CD14-positive monocyte (primary cell): ENCODE measurements around the gene VGF. TPM values are rescaled to one million over a fixed set of nuclear protein-coding genes. Genes with fewer than 3 reads are reported as not detected.

ENCODE experiments used
- DNase-seq, 3 donors: peaks; one replicate each; pipeline ENCODE4 v3.0.0-alpha.2; 2011 to 2022
- H2AFZ ChIP-seq: 2 replicates; pipeline ENCODE4 v1.6.0; 2012; ENCODE audit warnings: mild to moderate bottlenecking, low read depth, low read length, inconsistent platforms; ENCODE audit not compliant: insufficient read depth, poor library complexity, severe bottlenecking
- H3K27ac ChIP-seq, 2 donors: 1 replicate in 1 of 2; 2 replicates in 1 of 2; pipeline ENCODE4 v1.5.1; 2012 to 2013; ENCODE audit warnings: low read length in 2 of 2, control low read depth in 1 of 2, inconsistent platforms in 1 of 2, low read depth in 1 of 2, mild to moderate bottlenecking in 1 of 2
- H3K27me3 ChIP-seq, 2 donors: one replicate each; pipeline versions ENCODE4 v1.6.0 to v1.6.1; 2011 to 2013; ENCODE audit warnings: low read length in 2 of 2; ENCODE audit not compliant: control insufficient read depth in 2 of 2, insufficient read depth in 2 of 2
- H3K36me3 ChIP-seq, 2 donors: replicated peaks in 1 of 2; 1 replicate in 1 of 2; 2 replicates in 1 of 2; pipeline versions ENCODE4 v1.5.1 to v1.6.1; 2012 to 2013; ENCODE audit warnings: low read length in 2 of 2, control low read depth in 1 of 2, inconsistent platforms in 1 of 2, mild to moderate bottlenecking in 1 of 2; ENCODE audit not compliant: insufficient read depth in 2 of 2, control insufficient read depth in 1 of 2
- H3K4me1 ChIP-seq, 2 donors: 1 replicate in 1 of 2; 2 replicates in 1 of 2; pipeline versions ENCODE4 v1.5.1 to v1.6.1; 2012 to 2013; ENCODE audit warnings: low read length in 2 of 2, control low read depth in 1 of 2, inconsistent platforms in 1 of 2, mild to moderate bottlenecking in 1 of 2, moderate library complexity in 1 of 2; ENCODE audit not compliant: insufficient read depth in 2 of 2, control insufficient read depth in 1 of 2
- H3K4me2 ChIP-seq: replicated peaks from 2 replicates; pipeline ENCODE3; 2012; ENCODE audit warnings: low read length, moderate library complexity, mild to moderate bottlenecking; ENCODE audit not compliant: poor library complexity, severe bottlenecking; ENCODE audit errors: extremely low read depth
- H3K4me3 ChIP-seq, 3 experiments: fragments of 200-600 bp in 1 of 3; sonication (generic) in 1 of 3; replicated peaks in 1 of 3; 1 replicate in 2 of 3; 2 replicates in 1 of 3; pipeline ENCODE4 v1.5.1; 2011 to 2013; ENCODE audit warnings: low read length in 3 of 3, mild to moderate bottlenecking in 3 of 3, control low read depth in 2 of 3, low read depth in 2 of 3, inconsistent platforms in 1 of 3, moderate library complexity in 1 of 3
- H3K79me2 ChIP-seq: 2 replicates; pipeline ENCODE4 v1.6.0; 2012; ENCODE audit warnings: mild to moderate bottlenecking, control low read depth, inconsistent platforms, low read length, moderate library complexity; ENCODE audit not compliant: insufficient read depth
- H3K9ac ChIP-seq: 2 replicates; pipeline ENCODE4 v1.6.0; 2017; ENCODE audit warnings: low read length, mild to moderate bottlenecking; ENCODE audit not compliant: insufficient read depth, poor library complexity, severe bottlenecking
- H3K9me3 ChIP-seq, 2 donors: replicated peaks in 1 of 2; 1 replicate in 1 of 2; 2 replicates in 1 of 2; pipeline versions ENCODE4 v1.5.1 to v1.6.1; 2012 to 2013; ENCODE audit warnings: low read length in 2 of 2, control low read depth in 1 of 2; ENCODE audit not compliant: control insufficient read depth in 1 of 2, insufficient read depth in 1 of 2
- H4K20me1 ChIP-seq: 2 replicates; pipeline ENCODE4 v1.6.0; 2012; ENCODE audit warnings: mild to moderate bottlenecking, low read length, control low read depth, moderate library complexity; ENCODE audit not compliant: insufficient read depth
- H3K27ac Mint-ChIP-seq, 7 donors: one replicate each; pipeline ENCODE4 v1.8.0; 2020; ENCODE audit warnings: mild to moderate bottlenecking in 7 of 7, mixed read lengths in 7 of 7, moderate library complexity in 6 of 7, inconsistent platforms in 2 of 7
- H3K27me3 Mint-ChIP-seq, 3 donors: one replicate each; pipeline ENCODE4 v1.8.0; 2021 to 2022; ENCODE audit warnings: low read depth in 3 of 3, mild to moderate bottlenecking in 3 of 3, mixed read lengths in 3 of 3, moderate library complexity in 3 of 3, inconsistent platforms in 1 of 3
- H3K36me3 Mint-ChIP-seq, 2 donors: one replicate each; pipeline ENCODE4 v1.8.0; 2020; ENCODE audit warnings: mixed read lengths in 2 of 2, inconsistent platforms in 1 of 2, mild to moderate bottlenecking in 1 of 2
- H3K4me1 Mint-ChIP-seq: one replicate; pipeline ENCODE4 v1.8.0; 2020; ENCODE audit warnings: mild to moderate bottlenecking, mixed read lengths
- H3K4me3 Mint-ChIP-seq, 2 donors: one replicate each; pipeline ENCODE4 v1.8.0; 2020; ENCODE audit warnings: mild to moderate bottlenecking in 2 of 2, mixed read lengths in 2 of 2, moderate library complexity in 1 of 2
- H3K9me3 Mint-ChIP-seq, 7 donors: one replicate each; pipeline ENCODE4 v1.8.0; 2020 to 2022; ENCODE audit warnings: mixed read lengths in 7 of 7, mild to moderate bottlenecking in 6 of 7, moderate library complexity in 6 of 7, inconsistent platforms in 2 of 7
- CTCF ChIP-seq: fragments of 200-600 bp; IDR thresholded peaks from one replicate; pipeline ENCODE4 v1.8.0; 2022; ENCODE audit warnings: antibody characterized with exemption, mild to moderate bottlenecking
- WGBS: methylation state at CpG from one replicate; pipeline ENCODE4 v1.1.5; 2013; ENCODE audit warnings: missing lambda C conversion rate; ENCODE audit not compliant: insufficient coverage; 5-methylcytosine and 5-hydroxymethylcytosine counted together
- intact Hi-C, 2 donors: fragments of 100-400 bp; cut with micrococcal nuclease; formaldehyde crosslinking; loops; one replicate each; pipeline versions ENCODE4 v1.15.0 to v1.15.1; 2023
- polyA plus RNA-seq, 3 donors: library from polyadenylated mRNA; depleted of rRNA in 1 of 3; unstranded in 2 of 3; stranded (reverse) in 1 of 3; fragments of 300-500 nt in 2 of 3; fragments of >200 nt in 1 of 3; fragmentation: Illumina TruSeq in 2 of 3; gene quantifications; 1 replicate in 2 of 3; 2 replicates in 1 of 3; pipeline ENCODE4 v1.2.3, GENCODE V29; 2012 to 2021

The VGF gene
- polyA plus RNA-seq, 3 donors, result not detected

DNA sequence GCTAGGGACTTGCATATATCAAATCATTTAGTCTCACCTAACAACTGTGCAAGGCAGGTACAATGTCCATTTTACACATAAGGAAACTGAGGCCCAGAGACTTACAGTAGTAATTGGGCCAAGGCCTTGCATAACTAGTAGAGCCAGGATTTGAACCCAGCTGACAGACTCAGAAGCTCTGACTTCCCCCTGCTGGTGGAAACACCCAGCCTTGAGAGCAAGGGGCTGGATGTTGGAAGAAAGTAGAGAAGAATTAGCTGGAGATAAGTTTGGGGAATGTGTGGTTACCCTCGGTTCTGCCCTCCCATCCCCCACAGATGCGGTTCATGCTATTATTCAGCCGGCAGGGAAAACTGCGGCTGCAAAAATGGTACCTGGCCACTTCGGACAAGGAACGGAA is 9.1 kb downstream of the VGF start:
- Histone ChIP-seq H3K4me1 (peaks cover 13 to 20% of the 10 kb centered on the region in 2 donors), H3K4me3 (no peak overlapping the region), H3K36me3 (peaks cover 9 to 17% of the 10 kb centered on the region in 2 donors), H4K20me1 (no peaks in the 10 kb centered on the region), H2AFZ (no peak overlapping the region), H3K79me2 (no peaks in the 10 kb centered on the region), H3K27me3 (peaks cover 0 to 2% of the 10 kb centered on the region in 2 donors), H3K27ac (no peak overlapping the region), H3K9me3 (no peaks in the 10 kb centered on the region), H3K9ac (no peak overlapping the region), H3K4me2 (no peak overlapping the region)
- intact Hi-C loops, result no loop called here
- Mint-ChIP-seq H3K27ac (no peak overlapping the region), H3K27me3 (peaks cover 8 to 13% (median 9%) of the 10 kb centered on the region in 3 donors), H3K9me3 (peaks cover 0 to 5% (median 0%) of the 10 kb centered on the region in 7 donors), H3K4me1 (peaks cover 13% of the 10 kb centered on the region), H3K36me3 (peaks cover 30 to 38% of the 10 kb centered on the region in 2 donors), H3K4me3 (no peak overlapping the region)
- no CpG with 5 or more reads among the region's 6 CpGs for WGBS
- no peak for TF ChIP-seq CTCF
- DNase-seq, result no peak

- H3K4me3 Mint-ChIP-seq, result peak overlapping the region; percentile 74 to 81
- no peak overlapping the region for H3K27ac ChIP-seq
- H3K9ac ChIP-seq, result no peak overlapping the region
- peak overlapping the region in 1 of 3 experiments; percentile 84 for H3K4me3 ChIP-seq
- peaks cover 6 to 14% (median 13%) of the 10 kb centered on the region in 3 donors for H3K27me3 Mint-ChIP-seq
- DNase-seq, result no peak
- H3K4me1 ChIP-seq, result peaks cover 13 to 20% of the 10 kb centered on the region in 2 donors
- peak overlapping the region in 1 of 7 donors; percentile 60 for H3K27ac Mint-ChIP-seq
- intact Hi-C loops, result no loop called here
- no peaks in the 10 kb centered on the region for H3K9me3 ChIP-seq
- 50% methylated on average over 1 of the region's 4 CpGs for WGBS
- H2AFZ ChIP-seq, result peak overlapping the region; percentile 84
- no peak for TF ChIP-seq CTCF
- peaks cover 26 to 35% of the 10 kb centered on the region in 2 donors for H3K36me3 Mint-ChIP-seq
- H3K36me3 ChIP-seq, result peaks cover 7 to 16% of the 10 kb centered on the region in 2 donors
- H4K20me1 ChIP-seq, result no peaks in the 10 kb centered on the region
- peak overlapping the region; percentile 89 for H3K4me2 ChIP-seq
- H3K79me2 ChIP-seq, result no peaks in the 10 kb centered on the region
- no peaks in the 10 kb centered on the region for H3K27me3 ChIP-seq
- H3K4me1 Mint-ChIP-seq, result peaks cover 13% of the 10 kb centered on the region
- peaks cover 0 to 5% (median 0%) of the 10 kb centered on the region in 7 donors for H3K9me3 Mint-ChIP-seq
Measured at GRCh38 chr7:101155303-101155702, 10.1 kb downstream of the VGF start.
